ENCODE data around the gene RNF5.

- no peak for TF ChIP-seq EZH2 (IDR thresholded peaks at IDR 0.05; ENCODE audit: insufficient read depth, poor library complexity, severe bottlenecking)
- no peak for TF ChIP-seq EZH2phosphoT487 (IDR thresholded peaks at IDR 0.05; ENCODE audit: insufficient read depth, low read depth)
Measured at GRCh38 chr6:32131439-32131948, 46.7 kb upstream of the RNF5 start.
